ENCODE data around the gene RUNX1. TPM values are rescaled to one million over a fixed set of nuclear protein-coding genes. Genes with fewer than 3 reads are reported as not detected.

The RUNX1 gene
- total RNA-seq, 4 donors from 2014 or later: 16.2 to 34.6 (median 26.4) TPM

- no peak for TF ChIP-seq CTCF (IDR thresholded peaks at IDR 0.05; ENCODE audit: low read depth)
These were observed 183.5 kb downstream of the RUNX1 start for GRCh38 chr21:34865400-34866241.

- no peak for TF ChIP-seq CTCF (IDR thresholded peaks at IDR 0.05; ENCODE audit: low read depth)
These were observed 184.5 kb downstream of the RUNX1 start for GRCh38 chr21:34864370-34865149.

GRCh38 chr21:34862951-34863350 lies 186.2 kb downstream of the RUNX1 start:
- TF ChIP-seq CTCF (IDR thresholded peaks at IDR 0.05; ENCODE audit: low read depth): no peak

- TF ChIP-seq CTCF (IDR thresholded peaks at IDR 0.05; ENCODE audit: low read depth): no peak
These were observed 187.8 kb downstream of the RUNX1 start for GRCh38 chr21:34861258-34861657.

- TF ChIP-seq CTCF (IDR thresholded peaks at IDR 0.05; ENCODE audit: low read depth): no peak
These were observed 189.0 kb downstream of the RUNX1 start for GRCh38 chr21:34859976-34860653.

GRCh38 chr21:34858559-34858958 lies 190.5 kb downstream of the RUNX1 start:
- TF ChIP-seq CTCF (IDR thresholded peaks at IDR 0.05; ENCODE audit: low read depth): no peak

- no peak for TF ChIP-seq CTCF (IDR thresholded peaks at IDR 0.05; ENCODE audit: low read depth)
These were observed 191.2 kb downstream of the RUNX1 start for GRCh38 chr21:34857874-34858273.

Measured in subcutaneous adipose tissue (tissue), 4 donors.